GM13977 (cell line): ENCODE results near the gene MAST4.
A peak's percentile ranks its signal among the peaks of the same experiment; 100 is the strongest.

Source experiments
- DNase-seq: peaks from one replicate; pipeline ENCODE4 v3.0.0; 2012; ENCODE audit warnings: low spot score
- CTCF ChIP-seq: IDR thresholded peaks from 2 replicates; pipeline ENCODE4 v1.5.1; 2012; ENCODE audit warnings: mild to moderate bottlenecking, control low read depth; ENCODE audit not compliant: insufficient read depth; ENCODE audit errors: extremely low read depth, missing control alignments
- in situ Hi-C: fragments of 300-500 bp; cut with MboI; formaldehyde crosslinking; loops from one replicate; pipeline ENCODE4 v1.12.0; 2022; ENCODE audit warnings: low sequenced_read_pairs, low pct_unique_long_range_greater_than_20kb, mixed read lengths, inconsistent platforms; ENCODE audit not compliant: unreplicated experiment

The MAST4 gene

GRCh38 chr5:66704790-66705425 lies 108.7 kb downstream of the MAST4 start:
- no peak for TF ChIP-seq CTCF
- in situ Hi-C loops: loop anchor here (10.0 kb wide), 1 partner anchor 80 kb away; no protein-coding TSS in a partner anchor
- DNase-seq: no peak

- TF ChIP-seq CTCF: no peak
- peak; percentile 8 for DNase-seq
- in situ Hi-C loops: loop anchor here (10.0 kb wide), 1 partner anchor 84 kb away; no protein-coding TSS in a partner anchor
Observed at GRCh38 chr5:66708368-66708767, 112.2 kb downstream of the MAST4 start.

- TF ChIP-seq CTCF: no peak
- in situ Hi-C loops: no loop called here
- no peak for DNase-seq
Observed at GRCh38 chr5:66710557-66711088, 114.4 kb downstream of the MAST4 start.

DNA sequence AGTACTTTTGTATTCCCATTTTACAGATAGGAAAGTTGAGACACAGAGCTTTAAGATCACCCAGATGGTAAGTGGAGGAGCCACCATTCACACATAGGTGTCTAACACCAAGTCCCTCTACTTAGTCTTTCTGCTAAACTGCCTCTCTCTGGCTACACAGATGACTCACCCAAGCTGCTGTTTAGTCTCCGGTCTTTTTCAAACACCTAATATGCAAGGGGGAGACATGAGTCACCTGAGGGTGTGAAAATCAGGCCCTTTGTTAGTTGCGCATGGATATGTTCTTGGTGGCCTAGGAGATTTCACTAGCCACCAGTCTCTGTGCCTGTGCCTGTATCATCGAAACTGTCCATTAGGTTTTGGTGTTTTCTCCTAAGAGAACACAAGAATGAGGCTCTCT lies 117.8 kb downstream of the MAST4 start:
- TF ChIP-seq CTCF: no peak
- in situ Hi-C loops: no loop called here
- peak; percentile 17 for DNase-seq

GRCh38 chr5:66717455-66718373 lies 121.5 kb downstream of the MAST4 start:
- no peak for TF ChIP-seq CTCF
- in situ Hi-C loops: no loop called here
- no peak for DNase-seq

GRCh38 chr5:66718374-66719002 lies 122.3 kb downstream of the MAST4 start:
- TF ChIP-seq CTCF: no peak
- in situ Hi-C loops: no loop called here
- no peak for DNase-seq
